Peyer's patch (tissue), 4 donors: Measurements from ENCODE around the gene WSB2. TPM values are rescaled to one million over a fixed set of nuclear protein-coding genes. Genes with fewer than 3 reads are reported as not detected.
"Not testable (repeated sequence)": the region's sequence is repeated elsewhere in the genome, so short reads cannot be mapped to it uniquely, and the experiment has no call there.

ENCODE experiments used
- DNase-seq, 3 donors: peaks; one replicate each; pipeline ENCODE4 v3.0.0-alpha.2; 2017 to 2019
- H3K27ac ChIP-seq, 4 donors: fragments of 200-600 bp; sonication (generic); one replicate each; pipeline ENCODE4 v1.5.1; 2016 to 2019
- H3K27me3 ChIP-seq, 2 donors: fragments of 200-600 bp; sonication (generic); one replicate each; pipeline ENCODE4 v1.5.1; 2019
- H3K36me3 ChIP-seq, 3 donors: fragments of 200-600 bp; sonication (generic); one replicate each; pipeline ENCODE4 v1.5.1; 2016 to 2019
- H3K4me1 ChIP-seq, 4 donors: fragments of 200-600 bp; sonication (generic); one replicate each; pipeline ENCODE4 v1.5.1; 2016 to 2019
- H3K4me3 ChIP-seq, 4 donors: fragments of 200-600 bp; sonication (generic); 1 replicate in 3 of 4; 2 replicates in 1 of 4; pipeline ENCODE4 v1.5.1; 2016 to 2019; ENCODE audit warnings: mild to moderate bottlenecking in 1 of 4
- H3K9me3 ChIP-seq, 4 donors: fragments of 200-600 bp; sonication (generic); one replicate each; pipeline ENCODE4 v1.5.1; 2016 to 2019; ENCODE audit warnings: mild to moderate bottlenecking in 1 of 4
- CTCF ChIP-seq, 6 experiments: fragments of 450-650 bp in 4 of 6; fragments of 200-600 bp in 2 of 6; sonication (generic) in 1 of 6; IDR thresholded peaks; one replicate each; pipeline ENCODE4 v1.5.1; 2017 to 2019; ENCODE audit warnings: antibody characterized with exemption in 6 of 6, mild to moderate bottlenecking in 3 of 6, moderate library complexity in 1 of 6
- POLR2A ChIP-seq, 2 donors: fragments of 450-650 bp; IDR thresholded peaks; one replicate each; pipeline ENCODE4 v1.5.1; 2017; ENCODE audit warnings: antibody characterized with exemption in 2 of 2, mild to moderate bottlenecking in 2 of 2, moderate library complexity in 2 of 2
- total RNA-seq, 4 donors: library from RNA; depleted of rRNA; stranded (reverse); fragments of >200 nt; gene quantifications; one replicate each; pipeline ENCODE4 v1.1.0, GENCODE V29; 2016

WSB2 gene
- total RNA-seq, 4 donors from 2014 or later: 76.7 to 146 (median 110) TPM

- no peaks in the 10 kb centered on the region for H3K27me3 ChIP-seq
- H3K4me3 ChIP-seq: no peak overlapping the region
- H3K9me3 ChIP-seq: no peaks in the 10 kb centered on the region
- peaks cover 0 to 18% (median 0%) of the 10 kb centered on the region in 3 donors for H3K36me3 ChIP-seq
- H3K4me1 ChIP-seq: peaks cover 0 to 29% (median 0%) of the 10 kb centered on the region in 4 donors
- peak in 2 of 3 donors; percentile 48 to 59 for DNase-seq
- TF ChIP-seq CTCF (IDR thresholded peaks at IDR 0.05) (no peak), POLR2A (IDR thresholded peaks at IDR 0.05) (peak in 1 of 2 donors; percentile 5)
- H3K27ac ChIP-seq: peak overlapping the region in 3 of 4 donors; percentile 45 to 79 (median 46)
Observed at GRCh38 chr12:118098401-118098800, 37.4 kb upstream of the WSB2 start.

DNA sequence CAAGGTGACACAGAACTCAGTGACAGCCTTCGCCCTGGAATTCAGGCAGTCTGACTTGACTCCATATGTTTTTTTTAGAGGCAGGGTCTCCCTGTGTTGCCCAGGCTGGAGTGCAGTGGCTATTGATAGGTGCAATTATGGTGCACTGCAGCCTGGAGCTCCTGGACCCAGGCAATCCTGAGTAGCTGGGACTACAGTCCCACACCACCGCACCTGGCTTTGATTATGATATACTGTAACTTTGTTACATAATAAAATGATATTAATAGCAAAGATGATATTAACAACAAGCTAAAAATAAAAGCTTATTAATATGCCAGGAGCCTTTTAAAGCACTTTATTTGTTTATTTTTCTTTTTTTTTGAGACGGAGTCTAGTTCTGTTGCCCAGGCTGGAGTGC, 33.1 kb upstream of the WSB2 start:
- Histone ChIP-seq H3K4me1 (peaks cover 0 to 18% (median 0%) of the 10 kb centered on the region in 4 donors), H3K9me3 (no peaks in the 10 kb centered on the region), H3K27ac (no peak overlapping the region), H3K4me3 (no peak overlapping the region), H3K36me3 (peaks cover 0 to 35% (median 0%) of the 10 kb centered on the region in 3 donors), H3K27me3 (no peaks in the 10 kb centered on the region)
- DNase-seq: no peak
- TF ChIP-seq POLR2A (IDR thresholded peaks at IDR 0.05) (no peak), CTCF (IDR thresholded peaks at IDR 0.05) (no peak)

GRCh38 chr12:118089782-118090181, 28.8 kb upstream of the WSB2 start:
- H3K27me3 ChIP-seq: no peaks in the 10 kb centered on the region
- DNase-seq: no peak
- TF ChIP-seq CTCF (IDR thresholded peaks at IDR 0.05) (peak in 2 of 6 experiments; percentile 9 to 21), POLR2A (IDR thresholded peaks at IDR 0.05) (no peak)
- H3K36me3 ChIP-seq: peaks cover 0 to 28% (median 0%) of the 10 kb centered on the region in 3 donors
- no peak overlapping the region for H3K4me3 ChIP-seq
- peak overlapping the region in 1 of 4 donors; percentile 59 for H3K27ac ChIP-seq
- peaks cover 0 to 19% (median 3%) of the 10 kb centered on the region in 4 donors for H3K4me1 ChIP-seq
- H3K9me3 ChIP-seq: no peaks in the 10 kb centered on the region

DNA sequence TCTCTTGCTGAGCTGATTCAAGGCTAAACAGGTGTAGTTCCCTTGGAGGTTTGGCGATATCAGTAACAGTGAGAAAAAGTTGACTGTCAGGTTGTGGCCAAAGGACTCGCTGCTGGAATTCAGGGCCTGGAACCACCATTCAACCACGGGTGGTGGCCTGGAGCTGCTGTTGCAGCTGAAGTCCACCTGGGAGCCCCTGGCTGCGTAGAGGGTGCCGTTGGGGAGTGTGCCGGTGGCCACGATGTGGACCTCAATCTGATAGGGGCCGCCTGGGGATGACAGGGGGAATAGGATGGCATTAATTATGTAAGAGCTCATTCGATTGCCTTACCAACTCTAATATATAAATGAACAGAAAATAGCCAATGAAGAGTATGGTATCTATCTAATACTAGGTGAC, 21.2 kb upstream of the WSB2 start:
- Histone ChIP-seq H3K4me3 (no peak overlapping the region), H3K27me3 (no peaks in the 10 kb centered on the region), H3K9me3 (no peaks in the 10 kb centered on the region), H3K27ac (no peak overlapping the region), H3K36me3 (peaks cover 0 to 68% (median 0%) of the 10 kb centered on the region in 3 donors), H3K4me1 (no peaks in the 10 kb centered on the region)
- TF ChIP-seq POLR2A (IDR thresholded peaks at IDR 0.05): no peak
- TF ChIP-seq CTCF (IDR thresholded peaks at IDR 0.05): no peak
- DNase-seq: no peak

DNA sequence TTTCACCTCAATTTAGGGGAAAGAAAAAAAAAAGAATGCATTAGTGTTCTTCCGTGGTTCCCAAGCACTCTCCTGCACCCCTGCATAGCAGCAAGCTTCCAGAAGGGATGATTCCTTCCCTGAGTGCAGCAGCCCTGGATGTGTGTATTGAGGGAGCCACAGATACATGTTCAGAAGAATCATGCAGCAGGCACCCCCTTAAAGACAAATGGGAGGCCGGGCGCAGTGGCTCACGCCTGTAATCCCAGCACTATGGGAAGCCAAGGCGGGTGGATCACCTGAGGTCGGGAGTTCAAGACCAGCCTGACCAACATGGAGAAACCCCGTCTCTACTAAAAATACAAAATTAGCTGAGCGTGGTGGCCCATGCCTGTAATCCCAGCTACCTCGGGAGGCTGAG, 20.5 kb upstream of the WSB2 start:
- H3K27ac ChIP-seq, H3K27me3 ChIP-seq, H3K9me3 ChIP-seq, H3K4me3 ChIP-seq, DNase-seq, H3K4me1 ChIP-seq: not testable (repeated sequence)
- peaks cover 0 to 75% (median 0%) of the 10 kb centered on the region in 3 donors for H3K36me3 ChIP-seq

DNA sequence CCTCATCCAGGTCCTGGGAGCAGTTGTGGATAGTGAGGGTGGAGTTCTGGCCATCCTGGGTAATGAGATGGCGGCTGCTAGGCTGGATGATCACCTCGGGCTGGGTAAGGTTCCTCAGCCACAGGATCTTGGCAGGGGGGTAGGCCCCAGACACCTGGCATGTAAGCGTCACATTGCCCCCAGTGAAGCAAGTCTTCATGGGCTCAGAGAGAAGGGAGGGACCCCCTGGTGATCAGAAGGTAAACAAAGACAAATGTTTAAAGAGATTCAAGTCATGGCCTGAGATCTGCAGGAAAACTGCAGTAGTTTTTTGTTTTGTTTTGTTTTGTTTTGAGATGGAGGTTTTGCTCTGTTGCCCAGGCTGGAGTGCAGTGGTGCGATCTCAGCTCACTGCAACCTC, 12.8 kb upstream of the WSB2 start:
- Histone ChIP-seq H3K27ac (no peak overlapping the region), H3K4me3 (no peak overlapping the region), H3K27me3 (no peaks in the 10 kb centered on the region), H3K36me3 (peaks cover 0 to 44% (median 0%) of the 10 kb centered on the region in 3 donors), H3K9me3 (no peaks in the 10 kb centered on the region), H3K4me1 (no peaks in the 10 kb centered on the region)
- DNase-seq: no peak
- TF ChIP-seq CTCF (IDR thresholded peaks at IDR 0.05) (no peak), POLR2A (IDR thresholded peaks at IDR 0.05) (no peak)
